SK-N-SH (cell line): ENCODE measurements around the gene GABRG3.

ENCODE experiments used
- POLR2AphosphoS5 ChIP-seq: IDR thresholded peaks from 2 replicates; pipeline ENCODE4 v1.6.1; 2012; ENCODE audit warnings: low read depth, low read length
- TEAD4 ChIP-seq: IDR thresholded peaks from 2 replicates; pipeline ENCODE4 v1.4.0; 2012; ENCODE audit warnings: mild to moderate bottlenecking, borderline replicate concordance; ENCODE audit not compliant: insufficient read depth
- TF ChIP-seq, protein P1 (sequence below): fragments of 200-600 bp; sonication (generic); IDR thresholded peaks from 2 replicates; pipeline ENCODE4 v1.6.1; 2017; ENCODE audit warnings: antibody characterized with exemption, mild to moderate bottlenecking, moderate library complexity
- TF ChIP-seq, protein P2 (sequence below): IDR thresholded peaks from 2 replicates; pipeline ENCODE4 v1.4.0; 2012; ENCODE audit warnings: low read depth, borderline replicate concordance

DNA sequence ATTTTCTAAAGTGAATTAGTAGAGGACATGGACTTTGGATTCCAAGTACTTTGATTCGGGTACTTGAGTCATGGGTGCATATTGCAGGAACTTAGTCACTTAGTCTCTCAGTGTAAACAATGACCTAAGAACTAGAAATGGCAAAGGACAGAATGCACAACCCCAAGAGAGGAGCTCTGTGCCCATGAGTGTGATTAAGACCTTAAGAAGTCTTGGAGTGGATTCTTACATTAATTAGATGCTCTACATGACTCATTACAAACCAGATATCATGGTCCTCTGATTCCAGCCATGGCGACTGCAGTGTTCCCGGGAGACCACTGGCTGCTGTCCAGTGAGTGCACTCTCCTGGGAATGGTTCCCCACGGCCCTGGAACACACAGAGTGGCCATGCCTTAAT is 251.5 kb downstream of the GABRG3 start:
- TF ChIP-seq, protein P1, sequence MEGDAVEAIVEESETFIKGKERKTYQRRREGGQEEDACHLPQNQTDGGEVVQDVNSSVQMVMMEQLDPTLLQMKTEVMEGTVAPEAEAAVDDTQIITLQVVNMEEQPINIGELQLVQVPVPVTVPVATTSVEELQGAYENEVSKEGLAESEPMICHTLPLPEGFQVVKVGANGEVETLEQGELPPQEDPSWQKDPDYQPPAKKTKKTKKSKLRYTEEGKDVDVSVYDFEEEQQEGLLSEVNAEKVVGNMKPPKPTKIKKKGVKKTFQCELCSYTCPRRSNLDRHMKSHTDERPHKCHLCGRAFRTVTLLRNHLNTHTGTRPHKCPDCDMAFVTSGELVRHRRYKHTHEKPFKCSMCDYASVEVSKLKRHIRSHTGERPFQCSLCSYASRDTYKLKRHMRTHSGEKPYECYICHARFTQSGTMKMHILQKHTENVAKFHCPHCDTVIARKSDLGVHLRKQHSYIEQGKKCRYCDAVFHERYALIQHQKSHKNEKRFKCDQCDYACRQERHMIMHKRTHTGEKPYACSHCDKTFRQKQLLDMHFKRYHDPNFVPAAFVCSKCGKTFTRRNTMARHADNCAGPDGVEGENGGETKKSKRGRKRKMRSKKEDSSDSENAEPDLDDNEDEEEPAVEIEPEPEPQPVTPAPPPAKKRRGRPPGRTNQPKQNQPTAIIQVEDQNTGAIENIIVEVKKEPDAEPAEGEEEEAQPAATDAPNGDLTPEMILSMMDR: no peak
- no peak for TF ChIP-seq TEAD4
- TF ChIP-seq, protein P2, sequence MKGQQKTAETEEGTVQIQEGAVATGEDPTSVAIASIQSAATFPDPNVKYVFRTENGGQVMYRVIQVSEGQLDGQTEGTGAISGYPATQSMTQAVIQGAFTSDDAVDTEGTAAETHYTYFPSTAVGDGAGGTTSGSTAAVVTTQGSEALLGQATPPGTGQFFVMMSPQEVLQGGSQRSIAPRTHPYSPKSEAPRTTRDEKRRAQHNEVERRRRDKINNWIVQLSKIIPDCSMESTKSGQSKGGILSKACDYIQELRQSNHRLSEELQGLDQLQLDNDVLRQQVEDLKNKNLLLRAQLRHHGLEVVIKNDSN: no peak
- no peak for TF ChIP-seq POLR2AphosphoS5
